ENCODE results near the gene MAPKAP1.

MAPKAP1 gene

GRCh38 chr9:125586172-125586511 is 120.9 kb downstream of the MAPKAP1 start:
- no peak overlapping the region for H3K9ac ChIP-seq (ENCODE audit: low read depth, low read length)
- no peaks in the 10 kb centered on the region for H3K9me3 ChIP-seq (ENCODE audit: insufficient read depth, low read length, severe bottlenecking)
- DNase-seq (no peak), ATAC-seq (ENCODE audit: insufficient read depth, low read depth) (no peak)
- H3K36me3 ChIP-seq (ENCODE audit: insufficient read depth, low read length): peaks cover 15% of the 10 kb centered on the region; the same call in 1 of the 2 replicates
- peaks cover 6% of the 10 kb centered on the region; the same call in 1 of the 2 replicates for H3K79me2 ChIP-seq (ENCODE audit: insufficient read depth, low read length)
- no peak overlapping the region for H3K4me2 ChIP-seq (ENCODE audit: insufficient read depth, low read length)
- TF ChIP-seq, protein P1, sequence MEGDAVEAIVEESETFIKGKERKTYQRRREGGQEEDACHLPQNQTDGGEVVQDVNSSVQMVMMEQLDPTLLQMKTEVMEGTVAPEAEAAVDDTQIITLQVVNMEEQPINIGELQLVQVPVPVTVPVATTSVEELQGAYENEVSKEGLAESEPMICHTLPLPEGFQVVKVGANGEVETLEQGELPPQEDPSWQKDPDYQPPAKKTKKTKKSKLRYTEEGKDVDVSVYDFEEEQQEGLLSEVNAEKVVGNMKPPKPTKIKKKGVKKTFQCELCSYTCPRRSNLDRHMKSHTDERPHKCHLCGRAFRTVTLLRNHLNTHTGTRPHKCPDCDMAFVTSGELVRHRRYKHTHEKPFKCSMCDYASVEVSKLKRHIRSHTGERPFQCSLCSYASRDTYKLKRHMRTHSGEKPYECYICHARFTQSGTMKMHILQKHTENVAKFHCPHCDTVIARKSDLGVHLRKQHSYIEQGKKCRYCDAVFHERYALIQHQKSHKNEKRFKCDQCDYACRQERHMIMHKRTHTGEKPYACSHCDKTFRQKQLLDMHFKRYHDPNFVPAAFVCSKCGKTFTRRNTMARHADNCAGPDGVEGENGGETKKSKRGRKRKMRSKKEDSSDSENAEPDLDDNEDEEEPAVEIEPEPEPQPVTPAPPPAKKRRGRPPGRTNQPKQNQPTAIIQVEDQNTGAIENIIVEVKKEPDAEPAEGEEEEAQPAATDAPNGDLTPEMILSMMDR (IDR thresholded peaks at IDR 0.05; ENCODE audit: borderline replicate concordance, extremely low read depth, low read length, poor library complexity, severe bottlenecking): no peak
- no peak for TF ChIP-seq EZH2 (IDR thresholded peaks at IDR 0.05; ENCODE audit: borderline replicate concordance, low read depth, low read length, severe bottlenecking)
- H4K20me1 ChIP-seq (ENCODE audit: insufficient read depth, low read length): peaks cover 2% of the 10 kb centered on the region; the same call in 1 of the 2 replicates
- no peaks in the 10 kb centered on the region for H3K4me1 ChIP-seq (ENCODE audit: insufficient read depth, low read length)
- no peak overlapping the region for H2AFZ ChIP-seq (ENCODE audit: low read depth, low read length)
- H3K4me3 ChIP-seq (ENCODE audit: low read depth in 1 of 2, low read length in 2 of 2): no peak overlapping the region
- no peak overlapping the region for H3K27ac ChIP-seq (ENCODE audit: low read length)
- no peaks in the 10 kb centered on the region for H3K27me3 ChIP-seq (ENCODE audit: insufficient read depth, low read length, poor library complexity)

- Histone ChIP-seq H3K4me2 (ENCODE audit: insufficient read depth, low read length) (no peak overlapping the region), H3K9me3 (ENCODE audit: insufficient read depth, low read length, severe bottlenecking) (no peaks in the 10 kb centered on the region), H3K27me3 (ENCODE audit: insufficient read depth, low read length, poor library complexity) (no peaks in the 10 kb centered on the region), H3K79me2 (ENCODE audit: insufficient read depth, low read length) (peaks cover 4% of the 10 kb centered on the region; the same call in 1 of the 2 replicates), H3K27ac (ENCODE audit: low read length) (no peak overlapping the region), H3K4me1 (ENCODE audit: insufficient read depth, low read length) (no peaks in the 10 kb centered on the region), H3K9ac (ENCODE audit: low read depth, low read length) (no peak overlapping the region), H3K36me3 (ENCODE audit: insufficient read depth, low read length) (peaks cover 18% of the 10 kb centered on the region; the same call in 1 of the 2 replicates), H2AFZ (ENCODE audit: low read depth, low read length) (no peak overlapping the region), H3K4me3 (ENCODE audit: low read depth in 1 of 2, low read length in 2 of 2) (no peak overlapping the region), H4K20me1 (ENCODE audit: insufficient read depth, low read length) (peaks cover 2% of the 10 kb centered on the region; the same call in 1 of the 2 replicates)
- DNase-seq (no peak), ATAC-seq (ENCODE audit: insufficient read depth, low read depth) (no peak)
- no peak for TF ChIP-seq EZH2 (IDR thresholded peaks at IDR 0.05; ENCODE audit: borderline replicate concordance, low read depth, low read length, severe bottlenecking)
- TF ChIP-seq, protein P1 (IDR thresholded peaks at IDR 0.05; ENCODE audit: borderline replicate concordance, extremely low read depth, low read length, poor library complexity, severe bottlenecking): no peak
These were observed 121.4 kb downstream of the MAPKAP1 start for GRCh38 chr9:125585503-125586171.

DNA sequence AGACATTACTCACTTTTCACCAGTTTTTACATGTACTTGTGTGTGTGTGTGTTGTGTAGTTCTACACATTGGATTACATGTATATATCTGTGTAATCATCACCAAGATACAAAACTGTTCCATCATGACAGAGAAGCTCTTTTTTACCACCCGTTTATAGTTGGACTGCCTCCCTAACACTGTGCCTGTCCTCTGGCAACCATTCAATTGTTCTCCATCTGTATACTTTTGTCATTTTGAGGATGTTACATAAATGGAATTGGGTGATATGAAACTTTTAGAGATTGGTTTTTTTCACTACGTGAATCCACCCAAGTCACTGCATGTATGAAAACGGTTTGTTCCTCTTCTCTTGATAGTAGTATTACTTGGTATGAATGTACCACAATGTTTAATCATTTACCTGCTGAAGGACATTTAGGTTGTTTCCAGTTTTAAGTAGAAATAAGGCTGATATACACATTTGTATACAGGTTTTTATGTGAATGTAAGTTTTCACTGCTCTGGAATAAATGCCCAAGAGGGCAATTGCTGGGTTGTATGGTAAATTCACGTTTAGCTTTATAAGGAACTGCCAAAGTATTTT is 126.2 kb downstream of the MAPKAP1 start:
- no peaks in the 10 kb centered on the region for H3K27me3 ChIP-seq (ENCODE audit: insufficient read depth, low read length, poor library complexity)
- H3K4me1 ChIP-seq (ENCODE audit: insufficient read depth, low read length): no peaks in the 10 kb centered on the region
- peaks cover 24% of the 10 kb centered on the region; the same call in 1 of the 2 replicates for H3K36me3 ChIP-seq (ENCODE audit: insufficient read depth, low read length)
- DNase-seq (no peak), ATAC-seq (ENCODE audit: insufficient read depth, low read depth) (no peak)
- TF ChIP-seq, protein P1 (IDR thresholded peaks at IDR 0.05; ENCODE audit: borderline replicate concordance, extremely low read depth, low read length, poor library complexity, severe bottlenecking): no peak
- no peak for TF ChIP-seq EZH2 (IDR thresholded peaks at IDR 0.05; ENCODE audit: borderline replicate concordance, low read depth, low read length, severe bottlenecking)
- H3K4me2 ChIP-seq (ENCODE audit: insufficient read depth, low read length): no peak overlapping the region
- no peak overlapping the region for H3K9ac ChIP-seq (ENCODE audit: low read depth, low read length)
- peaks cover 4% of the 10 kb centered on the region for H3K9me3 ChIP-seq (ENCODE audit: insufficient read depth, low read length, severe bottlenecking)
- no peaks in the 10 kb centered on the region for H3K79me2 ChIP-seq (ENCODE audit: insufficient read depth, low read length)
- H3K4me3 ChIP-seq (ENCODE audit: low read depth in 1 of 2, low read length in 2 of 2): no peak overlapping the region
- H2AFZ ChIP-seq (ENCODE audit: low read depth, low read length): no peak overlapping the region
- H3K27ac ChIP-seq (ENCODE audit: low read length): no peak overlapping the region
- H4K20me1 ChIP-seq (ENCODE audit: insufficient read depth, low read length): no peaks in the 10 kb centered on the region

All from DND-41 (cell line).